ENCODE results near the gene FBH1.

FBH1 gene

DNA sequence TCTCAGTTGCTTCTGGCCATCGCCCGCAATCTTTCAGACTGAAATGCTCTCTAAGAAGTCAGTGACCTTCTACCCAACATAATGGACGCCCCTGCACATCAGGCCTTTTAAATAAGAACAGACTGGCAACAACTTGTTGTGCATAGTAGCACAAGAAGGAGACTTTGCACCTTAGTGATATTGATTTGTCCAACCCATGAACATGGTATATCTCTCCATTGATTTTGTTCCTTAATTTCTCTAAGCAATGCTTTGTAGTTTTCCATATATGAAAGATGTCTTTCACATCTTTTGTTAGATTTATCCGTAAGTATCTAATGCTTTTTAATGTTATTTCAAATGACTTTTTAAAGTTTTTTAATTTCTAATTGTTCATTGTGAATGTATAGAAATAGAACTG is 83.0 kb downstream of the FBH1 start:
- FAIRE-seq (no peak), DNase-seq (ENCODE audit: insufficient read length, low spot score) (no peak)

- peak; percentile 97 for FAIRE-seq
- peak; percentile 69 for DNase-seq (ENCODE audit: insufficient read length, low spot score)
Measured at GRCh38 chr10:5975641-5976473, 85.8 kb downstream of the FBH1 start.

- DNase-seq (ENCODE audit: insufficient read length, low spot score): peak; percentile 21
- peak; percentile 84 for FAIRE-seq
Measured at GRCh38 chr10:5976512-5977470, 86.7 kb downstream of the FBH1 start.

- peak; percentile 89 for DNase-seq (ENCODE audit: insufficient read length, low spot score)
- peak; percentile 78 for FAIRE-seq
Measured at GRCh38 chr10:5977471-5978229, 87.6 kb downstream of the FBH1 start, which contains the start of gene IL15RA. Gene IL15RA, minus strand, starts transcription at chr10:5977543. Its CDS starts 51 bp downstream, at chr10:5977492.

DNA sequence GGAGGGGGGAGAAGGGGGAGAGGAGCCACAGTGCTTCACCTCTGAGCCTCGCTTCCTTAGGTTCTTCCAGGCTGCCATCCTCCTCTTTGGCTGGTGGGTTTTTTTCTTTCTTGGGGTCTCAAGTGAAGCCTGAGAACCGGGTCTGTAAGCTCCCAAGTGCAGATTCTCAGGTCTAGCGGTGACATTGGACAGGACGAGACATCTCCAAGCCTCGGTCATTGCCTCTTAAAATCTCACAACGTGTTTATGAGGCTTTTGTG is 88.1 kb downstream of the FBH1 start:
- FAIRE-seq (no peak), DNase-seq (ENCODE audit: insufficient read length, low spot score) (no peak)

- FAIRE-seq: no peak
- DNase-seq (ENCODE audit: insufficient read length, low spot score): no peak
Measured at GRCh38 chr10:5981529-5981928, 91.5 kb downstream of the FBH1 start.

DNA sequence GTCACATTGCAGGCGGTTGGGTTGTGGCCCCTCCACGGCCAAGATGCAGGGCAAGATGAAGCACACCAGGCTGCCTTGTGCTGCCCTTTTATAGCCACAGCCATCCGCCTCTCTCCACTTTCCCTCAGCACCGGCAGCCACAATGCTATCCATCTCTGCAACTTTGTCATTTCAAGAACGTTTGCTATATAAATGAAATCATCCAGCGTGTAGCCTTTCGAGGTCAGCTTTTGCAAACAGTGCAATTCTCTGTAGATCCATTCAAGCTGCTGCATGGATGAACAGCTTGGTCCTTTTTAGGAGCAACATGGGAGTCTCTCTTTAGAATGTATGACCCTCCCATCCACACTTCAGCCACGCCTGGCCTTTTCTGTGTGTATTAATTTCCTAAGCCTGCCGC is 93.7 kb downstream of the FBH1 start:
- FAIRE-seq (no peak), DNase-seq (ENCODE audit: insufficient read length, low spot score) (no peak)

DNA sequence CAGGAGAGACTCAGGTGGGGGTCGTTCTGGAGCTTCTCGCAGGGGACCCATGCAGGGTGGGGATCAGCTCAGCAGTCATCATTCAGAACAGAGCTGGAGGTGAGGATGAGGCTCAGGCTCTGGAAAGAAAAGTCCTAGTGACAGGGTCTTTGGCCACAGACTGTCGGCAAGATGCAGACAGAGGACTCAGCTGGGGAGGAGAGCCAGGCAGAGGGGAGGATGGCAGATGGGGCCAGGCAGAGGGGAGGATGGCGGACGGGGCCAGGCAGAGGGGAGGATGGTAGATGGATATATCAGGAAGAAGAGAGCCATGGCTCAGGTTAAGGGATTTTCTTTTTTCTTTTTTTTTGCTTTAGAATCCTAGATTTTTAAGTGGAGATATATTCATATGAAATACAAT is 95.0 kb downstream of the FBH1 start:
- DNase-seq (ENCODE audit: insufficient read length, low spot score) (no peak), FAIRE-seq (no peak)

Measured in GM19239 (cell line).